ENCODE data around the gene CABP4.

Gene CABP4

GRCh38 chr11:67455054-67455453 is at the start of gene CABP4:
Gene CABP4 (plus strand): TSS chr11:67455354. CDS start chr11:67455424, 70 bp downstream.
- DNase-seq (ENCODE audit: low spot score) (no peak), FAIRE-seq (no peak)

- no peak for FAIRE-seq
- DNase-seq (ENCODE audit: low spot score) = no peak
Observed at GRCh38 chr11:67405688-67406339, 49.3 kb upstream of the CABP4 start.

- DNase-seq (ENCODE audit: low spot score) = no peak
- FAIRE-seq = no peak
Observed at GRCh38 chr11:67406420-67406968, 48.7 kb upstream of the CABP4 start.

- DNase-seq (ENCODE audit: low spot score) (no peak), FAIRE-seq (no peak)
Observed at GRCh38 chr11:67406969-67407687, 48.0 kb upstream of the CABP4 start.

- FAIRE-seq = no peak
- no peak for DNase-seq (ENCODE audit: low spot score)
Observed at GRCh38 chr11:67407688-67408163, 47.4 kb upstream of the CABP4 start.

GRCh38 chr11:67408437-67409200 is 46.5 kb upstream of the CABP4 start:
- DNase-seq (ENCODE audit: low spot score) (no peak), FAIRE-seq (no peak)

- FAIRE-seq (no peak), DNase-seq (ENCODE audit: low spot score) (no peak)
Observed at GRCh38 chr11:67409261-67409666, 45.9 kb upstream of the CABP4 start.

GRCh38 chr11:67409781-67410368 is 45.3 kb upstream of the CABP4 start:
- no peak for FAIRE-seq
- no peak for DNase-seq (ENCODE audit: low spot score)

GRCh38 chr11:67410369-67410831 is 44.8 kb upstream of the CABP4 start:
- DNase-seq (ENCODE audit: low spot score) (no peak), FAIRE-seq (no peak)

- FAIRE-seq (no peak), DNase-seq (ENCODE audit: low spot score) (no peak)
Observed at GRCh38 chr11:67410984-67411784, 44.0 kb upstream of the CABP4 start.

GRCh38 chr11:67411785-67412152 is 43.4 kb upstream of the CABP4 start:
- FAIRE-seq = no peak
- DNase-seq (ENCODE audit: low spot score) = no peak

GRCh38 chr11:67412495-67413179 is 42.5 kb upstream of the CABP4 start:
- no peak for FAIRE-seq
- DNase-seq (ENCODE audit: low spot score) = no peak

GRCh38 chr11:67413266-67413849 is 41.8 kb upstream of the CABP4 start:
- DNase-seq (ENCODE audit: low spot score) (no peak), FAIRE-seq (no peak)

GRCh38 chr11:67415501-67416304 is 39.5 kb upstream of the CABP4 start, which contains the start of gene CARNS1:
Gene CARNS1 (plus strand): TSS chr11:67415678. CDS start chr11:67416200, 522 bp downstream.
- FAIRE-seq = no peak
- DNase-seq (ENCODE audit: low spot score) = no peak

GRCh38 chr11:67416416-67417335 is 38.5 kb upstream of the CABP4 start:
- no peak for FAIRE-seq
- DNase-seq (ENCODE audit: low spot score) = no peak

GRCh38 chr11:67417425-67417824 is 37.7 kb upstream of the CABP4 start:
- DNase-seq (ENCODE audit: low spot score) = no peak
- FAIRE-seq = no peak

- DNase-seq (ENCODE audit: low spot score) (no peak), FAIRE-seq (no peak)
Observed at GRCh38 chr11:67418476-67419281, 36.5 kb upstream of the CABP4 start.

Data from RCC 7860 (cell line).